ENCODE data around the gene CCDC134. TPM values are rescaled to one million over a fixed set of nuclear protein-coding genes. Genes with fewer than 3 reads are reported as not detected.
"Not testable (repeated sequence)": the region's sequence is repeated elsewhere in the genome, so short reads cannot be mapped to it uniquely, and the experiment has no call there.

CCDC134 gene
- total RNA-seq, 1 experiment from 2014 or later, result 5.5 TPM

DNA sequence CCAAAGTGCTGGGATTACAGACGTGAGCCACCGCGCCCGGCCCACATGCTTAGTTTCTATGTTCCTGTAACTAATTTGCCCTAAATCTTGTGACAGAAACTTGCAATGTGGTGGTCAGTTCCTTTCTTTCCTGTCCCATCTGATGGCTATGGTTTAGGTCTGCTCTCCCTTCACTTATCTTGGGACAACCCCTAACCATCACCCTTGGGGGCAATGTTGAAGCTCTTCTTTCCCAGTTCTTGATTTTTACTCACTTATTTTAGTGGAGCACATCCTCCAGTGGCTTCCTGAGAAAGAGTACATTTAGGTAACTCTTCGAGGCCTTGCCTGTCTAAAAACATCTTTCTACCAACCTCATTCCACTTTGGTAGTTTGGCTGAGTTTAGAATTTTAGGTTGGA, 39.7 kb downstream of the CCDC134 start:
- DNase-seq (ENCODE audit: extremely low read depth, low read depth), result no peak

DNA sequence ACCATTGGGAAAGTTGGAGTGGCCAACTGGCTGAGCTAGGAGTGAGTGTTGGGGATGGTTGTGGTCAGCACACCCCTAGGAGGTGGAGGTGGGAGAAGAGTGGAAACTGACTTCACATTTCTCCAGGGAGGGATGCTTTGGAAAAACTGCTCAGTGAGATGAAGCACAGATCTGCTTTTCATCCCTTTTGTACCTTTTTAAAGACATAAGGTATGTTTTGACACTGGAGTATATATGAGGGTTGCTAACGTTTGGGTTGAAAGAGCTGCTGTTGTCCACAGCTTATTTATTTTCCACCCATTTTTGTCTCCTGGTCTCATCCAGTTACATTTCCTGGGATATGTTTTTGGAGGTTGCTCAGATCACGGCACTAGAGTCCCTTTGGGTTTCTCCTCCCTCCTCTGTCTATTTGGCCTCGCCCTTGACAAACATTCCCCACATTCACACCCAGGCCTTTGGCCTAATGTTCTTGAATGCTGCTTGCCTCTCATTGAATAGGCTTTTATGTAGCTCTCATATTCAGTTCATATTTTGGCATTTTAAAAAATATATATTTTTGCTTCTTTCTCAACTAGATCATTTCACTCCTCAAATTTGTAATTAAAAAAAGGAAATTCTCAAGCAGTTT, 40.7 kb downstream of the CCDC134 start:
- DNase-seq (ENCODE audit: extremely low read depth, low read depth), result peak; percentile 33

DNA sequence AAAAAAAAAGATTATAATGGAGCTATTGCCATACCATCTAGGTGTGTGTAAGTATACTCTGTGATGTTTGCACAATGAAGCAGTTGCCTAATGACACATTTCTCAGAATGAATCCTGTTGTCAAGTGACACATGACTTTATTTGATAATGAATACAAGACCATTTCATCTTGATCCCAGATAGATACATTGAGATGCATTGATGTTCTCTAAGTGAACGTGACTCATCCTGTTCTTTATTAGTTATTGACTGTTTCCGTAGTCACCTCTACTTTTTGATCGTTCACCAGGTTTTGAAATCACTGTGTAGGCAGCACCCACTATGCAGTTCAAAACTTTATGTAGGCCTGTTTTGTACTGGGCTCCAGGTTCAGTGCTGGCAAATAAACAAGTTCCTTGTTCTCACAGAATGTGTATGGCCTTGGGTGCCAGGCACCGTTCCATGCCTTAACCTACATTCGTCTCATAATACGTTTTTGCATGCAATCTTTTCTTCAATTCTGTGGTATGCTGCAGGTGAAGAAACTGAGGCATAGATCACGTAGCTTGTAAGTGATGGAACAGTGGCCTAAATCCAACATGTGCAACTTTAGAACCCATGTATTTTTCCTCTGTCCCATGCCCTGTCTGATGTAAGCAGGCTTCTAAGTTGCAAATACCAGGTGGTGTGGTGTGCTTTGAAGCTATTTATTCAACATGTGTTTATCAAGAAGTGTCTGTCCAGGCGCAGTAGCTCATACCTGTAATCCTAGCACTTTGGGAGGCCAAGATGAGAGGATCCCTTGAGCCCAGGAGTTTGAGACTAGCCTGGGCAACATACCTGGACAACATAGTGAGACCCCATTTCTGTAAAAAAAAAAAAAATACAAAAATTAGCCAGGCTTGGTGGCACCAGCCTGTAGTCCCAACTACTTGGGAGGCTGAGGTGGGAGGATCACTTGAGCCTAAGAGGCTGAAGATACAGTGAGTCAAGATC, 42.8 kb downstream of the CCDC134 start:
- DNase-seq (ENCODE audit: extremely low read depth, low read depth), result no peak

DNA sequence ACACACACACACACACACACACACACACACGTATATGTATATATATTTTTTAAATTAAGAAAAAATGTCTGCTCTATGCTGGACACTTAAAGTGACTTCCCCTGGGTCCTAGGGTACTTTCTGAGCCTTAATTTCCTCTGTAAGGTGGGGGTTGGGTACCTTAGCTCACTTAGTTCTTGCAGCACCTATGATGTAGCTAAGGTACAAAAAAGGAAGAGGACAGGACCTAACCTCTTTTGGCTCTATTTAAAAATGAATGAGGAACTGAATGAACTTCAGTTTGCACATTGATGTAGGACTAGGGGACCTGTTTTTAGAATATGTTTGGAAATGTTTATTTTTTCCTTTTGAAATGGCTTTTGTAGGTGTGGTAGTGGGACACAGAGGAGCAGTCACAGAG, 43.6 kb downstream of the CCDC134 start:
- no peak for DNase-seq (ENCODE audit: extremely low read depth, low read depth)

DNA sequence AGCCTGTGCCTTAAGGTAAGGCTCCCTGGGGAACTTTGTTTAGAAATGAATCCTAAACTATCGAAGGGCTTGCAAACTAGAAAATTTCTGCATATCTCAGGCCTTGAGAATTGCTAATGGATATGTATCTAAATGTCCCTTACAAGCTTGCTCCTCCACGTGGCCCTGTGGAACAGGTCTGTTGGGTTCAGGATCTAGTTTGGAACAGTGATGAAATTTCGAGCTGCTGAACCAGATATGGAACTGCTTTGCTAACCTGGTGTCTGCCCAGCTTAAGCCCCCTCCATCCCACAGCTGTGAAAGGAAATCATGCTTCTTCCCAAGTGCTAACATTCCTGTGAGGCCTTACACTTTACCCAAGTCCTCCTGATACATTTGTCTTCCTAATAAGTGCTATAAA, 44.0 kb downstream of the CCDC134 start:
- DNase-seq (ENCODE audit: extremely low read depth, low read depth), result no peak

DNA sequence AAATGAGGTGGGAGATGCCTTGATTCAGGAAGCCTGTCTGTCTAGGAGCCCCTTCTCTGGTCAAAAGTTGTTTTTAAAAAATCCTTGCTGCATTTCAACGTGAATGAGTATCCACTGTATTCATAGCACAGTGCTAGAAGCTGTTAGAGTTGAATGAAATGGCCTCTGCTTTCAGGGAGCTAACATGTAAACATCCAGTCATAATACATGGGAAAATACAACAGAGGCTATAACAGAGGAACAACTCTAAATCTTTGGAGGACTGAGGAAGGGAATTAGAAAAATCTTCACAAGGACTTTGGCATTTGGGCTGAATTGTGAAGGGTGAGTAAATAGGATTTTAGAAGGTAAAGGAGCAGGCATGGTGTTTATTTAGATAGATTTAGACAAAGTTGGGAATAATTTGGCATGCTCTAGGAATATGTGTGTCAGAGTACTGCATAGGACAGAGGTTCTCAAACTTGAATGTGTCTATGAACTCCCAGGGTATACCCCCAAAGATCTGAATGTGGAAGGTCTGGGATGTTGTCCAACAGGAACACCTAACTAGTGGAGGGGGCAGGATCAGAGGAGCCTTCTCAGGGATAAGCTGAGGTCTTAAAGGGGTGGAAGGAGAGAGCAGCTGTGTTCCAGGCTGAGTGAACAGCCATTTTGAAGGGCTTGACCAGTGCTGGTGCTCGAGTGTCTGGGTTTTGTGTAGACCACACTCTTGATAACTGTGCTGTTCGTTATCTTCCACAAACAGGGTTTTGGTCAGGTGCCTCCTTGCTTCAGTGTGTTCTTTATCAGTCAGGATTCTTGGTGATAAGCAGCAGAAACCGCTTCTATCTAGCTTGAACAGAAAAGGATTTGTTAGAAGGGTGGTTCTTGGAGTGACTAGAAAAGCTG, 45.1 kb downstream of the CCDC134 start:
- DNase-seq (ENCODE audit: extremely low read depth, low read depth), result no peak

DNA sequence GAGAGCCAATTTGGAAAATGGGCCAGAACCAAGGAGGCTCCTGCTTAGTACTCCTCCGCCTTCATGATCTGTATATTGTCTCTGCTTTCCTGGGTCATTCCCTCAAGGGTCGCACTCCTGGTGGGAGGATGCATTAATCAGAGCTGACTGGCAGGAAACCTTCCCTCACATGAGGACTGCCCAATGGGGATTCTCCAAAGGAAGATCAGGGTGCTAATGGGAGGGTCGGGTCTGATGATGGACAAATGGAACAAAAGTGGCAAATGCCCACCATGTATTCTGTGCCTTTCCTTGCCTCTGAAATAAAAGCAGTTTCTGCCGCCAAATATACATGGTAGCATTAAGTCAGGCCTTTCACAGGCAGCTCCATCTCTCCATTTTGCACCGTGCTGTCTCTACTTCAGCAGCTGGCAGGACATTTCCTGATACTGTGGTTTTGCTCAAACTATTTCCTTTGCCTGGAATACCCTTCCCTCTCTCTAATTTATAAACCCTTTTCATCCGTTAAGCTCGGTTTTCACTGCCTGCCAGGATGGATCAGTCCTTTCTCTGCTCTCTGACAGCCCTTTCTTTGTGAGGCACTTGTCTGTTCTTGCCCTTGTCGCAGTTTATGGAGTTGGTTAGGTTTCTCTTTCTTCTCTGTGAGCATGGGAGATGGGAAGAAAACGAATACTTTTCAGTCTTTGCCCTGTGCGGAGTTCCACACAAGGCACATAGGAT, 45.9 kb downstream of the CCDC134 start:
- no peak for DNase-seq (ENCODE audit: extremely low read depth, low read depth)

DNA sequence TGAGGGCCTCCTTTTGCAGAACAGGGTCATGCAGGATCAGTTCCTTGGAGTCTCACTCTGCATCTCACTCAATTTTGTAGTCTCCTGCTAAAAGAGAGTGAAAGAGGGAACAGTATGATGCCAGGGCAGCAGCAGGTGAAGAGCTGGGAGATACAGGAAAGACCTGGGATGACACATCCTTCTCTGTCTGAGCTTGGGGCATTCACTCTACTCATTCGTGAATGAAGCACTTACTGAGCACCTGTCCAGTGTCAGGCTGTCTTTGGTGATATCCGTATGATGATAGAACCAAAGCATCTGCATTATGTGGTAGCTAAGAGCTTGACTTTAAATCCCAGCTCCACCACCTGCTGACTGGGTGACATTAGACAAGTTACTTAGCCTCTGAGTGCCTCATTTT, 46.8 kb downstream of the CCDC134 start:
- no peak for DNase-seq (ENCODE audit: extremely low read depth, low read depth)

DNA sequence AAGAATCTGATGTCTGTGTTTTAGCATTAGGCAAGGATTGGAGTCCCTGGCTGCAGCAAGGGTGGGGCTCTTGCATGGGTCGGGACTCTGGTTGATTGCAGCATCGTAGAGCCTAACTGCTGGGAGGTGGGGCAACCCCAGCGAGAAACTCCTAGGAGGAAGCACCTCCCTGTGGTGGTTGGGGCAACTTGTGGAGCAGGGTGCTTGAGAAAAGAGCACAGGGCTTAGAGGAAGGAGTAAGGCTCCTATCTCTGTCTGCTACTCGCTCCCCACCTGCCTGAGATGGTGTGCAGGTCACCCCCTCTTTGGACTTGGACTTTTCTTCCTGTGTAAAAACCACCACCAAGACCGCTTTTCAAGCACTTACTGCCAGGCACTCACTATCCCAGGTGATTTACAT, 48.0 kb downstream of the CCDC134 start:
- no peak for DNase-seq (ENCODE audit: extremely low read depth, low read depth)

DNA sequence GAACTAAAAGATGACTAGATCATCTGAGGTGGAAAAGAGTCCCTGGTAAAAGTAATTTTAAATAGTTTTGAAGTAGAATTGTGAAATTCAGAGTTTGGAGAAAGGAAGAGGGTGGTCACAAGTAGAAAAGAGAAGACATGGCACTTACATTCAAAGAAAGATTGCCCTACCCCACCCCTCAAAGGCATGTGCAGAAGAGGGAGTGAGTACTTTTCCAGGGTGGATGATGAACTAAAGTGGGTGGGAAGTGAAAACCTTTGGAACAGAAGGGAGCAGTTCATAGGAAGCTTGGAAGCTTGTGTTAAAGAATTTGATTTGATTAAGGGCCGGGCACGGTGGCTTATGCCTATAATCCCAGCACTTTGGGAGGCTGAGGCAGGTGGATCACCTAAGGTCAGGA, 56.0 kb downstream of the CCDC134 start:
- no peak for DNase-seq (ENCODE audit: extremely low read depth, low read depth)

DNA sequence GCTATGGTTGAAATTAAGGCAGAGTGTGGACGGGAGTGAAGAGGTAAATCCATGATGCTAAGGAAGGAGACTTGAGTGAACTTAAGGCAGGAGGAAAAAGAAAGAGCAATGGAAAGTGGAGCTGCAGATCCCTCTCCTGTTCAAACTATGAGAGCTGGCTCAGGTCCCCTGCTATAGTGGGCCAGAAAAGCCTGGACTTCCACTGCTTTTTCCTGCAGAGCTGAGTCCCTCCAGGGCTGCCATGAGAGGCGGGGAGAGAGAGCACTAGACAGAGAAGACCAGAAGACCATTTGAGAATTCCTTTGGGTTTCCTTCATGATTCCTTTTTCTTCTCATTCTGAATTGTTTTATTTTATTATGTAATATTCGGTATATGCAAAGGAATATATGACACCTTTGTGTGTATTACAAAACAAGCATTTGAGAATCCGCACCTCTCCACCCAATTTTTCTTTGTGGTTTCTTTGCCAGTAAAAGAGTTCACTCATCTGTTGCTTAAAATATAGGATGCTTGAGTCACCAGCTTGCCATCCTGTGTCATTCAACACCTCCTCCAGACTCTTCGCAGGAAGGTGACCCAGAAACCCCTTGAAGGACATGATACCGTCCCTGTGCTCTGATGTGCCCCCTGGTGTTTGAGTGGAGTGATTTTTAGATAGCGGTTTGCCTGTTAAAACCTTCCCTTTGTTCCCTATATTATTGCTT, 56.8 kb downstream of the CCDC134 start:
- DNase-seq (ENCODE audit: extremely low read depth, low read depth), result peak; percentile 54

DNA sequence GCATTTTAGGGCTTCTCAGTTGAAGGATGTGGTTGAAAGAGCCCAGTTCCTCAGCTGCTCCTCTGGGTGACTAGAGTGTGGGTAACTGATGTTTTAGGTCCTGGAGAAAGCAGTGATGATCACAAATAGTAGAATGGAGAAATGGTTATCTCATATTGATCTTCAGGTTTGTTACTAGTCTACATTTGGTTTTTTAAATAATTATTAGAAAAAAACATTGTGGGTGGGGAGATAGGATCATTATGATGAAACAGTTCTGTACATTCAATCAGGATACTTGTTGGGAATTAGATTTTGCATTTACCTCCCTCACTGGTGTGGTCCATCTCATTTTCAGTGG, 57.4 kb downstream of the CCDC134 start:
- DNase-seq (ENCODE audit: extremely low read depth, low read depth), result no peak

DNA sequence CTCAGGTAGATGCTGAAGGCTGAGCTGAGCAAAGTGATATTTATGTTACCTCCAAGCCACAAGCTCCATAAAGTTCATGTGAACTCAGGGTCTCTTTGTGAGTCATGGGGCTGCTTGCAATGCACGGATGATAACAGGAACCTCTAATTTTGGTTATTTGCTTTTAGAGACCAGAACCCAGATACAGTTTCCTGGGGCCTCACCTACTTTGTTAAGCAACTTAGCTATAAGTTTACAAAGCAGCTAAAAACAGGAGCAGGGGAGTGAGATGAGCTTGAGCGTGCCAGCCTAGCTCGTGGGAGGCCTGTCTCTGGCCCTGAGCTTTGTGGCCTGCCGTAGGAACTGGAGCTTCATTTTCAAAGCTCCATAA, 61.7 kb downstream of the CCDC134 start:
- no peak for DNase-seq (ENCODE audit: extremely low read depth, low read depth)

DNA sequence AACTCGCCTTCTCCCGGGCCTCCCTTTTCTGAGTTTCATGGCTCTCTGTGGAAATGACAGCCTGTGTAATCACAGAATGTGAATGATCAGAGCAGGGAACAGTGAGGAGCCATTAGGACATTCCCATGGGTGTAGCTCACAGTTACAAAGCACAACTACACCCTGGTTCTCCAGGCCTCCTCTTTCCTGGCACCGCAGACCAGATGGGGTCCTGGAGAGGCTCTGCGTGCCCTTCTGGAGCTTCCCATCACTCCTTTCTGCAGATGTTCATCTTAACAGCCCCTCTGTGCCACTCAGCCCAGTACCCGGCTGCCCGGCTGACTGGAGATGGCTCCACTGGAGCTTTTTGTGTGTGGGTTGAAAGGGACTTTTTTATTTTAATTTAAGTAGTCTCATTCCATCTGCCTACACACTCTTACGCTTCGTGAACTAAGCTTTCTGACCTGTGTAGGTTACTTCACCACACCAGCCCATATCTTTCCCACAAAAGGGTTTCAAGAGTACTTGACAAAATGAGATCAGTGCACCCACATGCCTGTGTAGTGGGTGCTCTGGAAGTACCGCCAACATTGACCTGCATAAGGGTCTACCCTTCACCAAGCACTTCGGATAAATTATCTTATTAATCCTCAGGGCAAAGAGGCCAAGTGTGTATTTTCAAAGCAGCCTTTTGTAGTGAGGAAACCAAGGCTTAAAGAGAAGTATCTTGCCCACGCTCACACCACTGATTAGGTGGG, 62.2 kb downstream of the CCDC134 start:
- DNase-seq (ENCODE audit: extremely low read depth, low read depth), result no peak

DNA sequence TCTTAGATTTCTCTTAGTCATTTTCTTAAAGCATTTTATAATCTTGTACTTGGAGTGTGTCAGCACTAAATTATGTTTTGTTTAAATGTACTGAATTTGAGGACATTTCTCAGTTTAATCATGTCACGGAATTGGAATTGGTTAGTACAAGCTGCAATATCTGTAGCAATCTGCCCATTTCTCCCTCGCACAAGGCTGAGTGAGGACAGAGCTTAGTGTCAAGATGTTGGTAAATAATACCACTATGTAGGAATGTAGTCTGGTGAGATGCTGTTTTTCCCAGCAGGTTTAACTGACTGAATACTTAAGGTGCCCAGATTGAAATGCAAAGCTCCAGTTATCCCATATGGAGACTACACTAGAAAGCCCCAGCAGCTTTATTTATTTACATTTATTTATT, 63.0 kb downstream of the CCDC134 start:
- no peak for DNase-seq (ENCODE audit: extremely low read depth, low read depth)

DNA sequence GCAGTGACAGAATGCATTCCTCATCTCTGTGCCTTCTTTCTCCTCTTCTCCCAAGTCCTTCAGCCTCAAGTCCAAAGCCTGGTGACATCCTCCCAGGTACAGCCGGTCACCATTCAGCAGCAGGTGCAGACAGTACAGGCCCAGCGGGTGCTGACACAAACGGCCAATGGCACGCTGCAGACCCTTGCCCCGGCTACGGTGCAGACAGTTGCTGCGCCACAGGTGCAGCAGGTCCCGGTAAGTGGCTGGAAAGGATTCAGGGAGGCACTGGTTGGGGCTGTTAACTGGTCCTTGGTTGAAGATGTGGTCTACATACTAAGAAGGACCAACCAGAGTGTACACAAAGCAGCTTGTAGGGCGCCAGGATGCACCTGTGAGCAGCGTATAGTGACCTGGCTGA, 68.1 kb downstream of the CCDC134 start:
- no peak for DNase-seq (ENCODE audit: extremely low read depth, low read depth)

DNA sequence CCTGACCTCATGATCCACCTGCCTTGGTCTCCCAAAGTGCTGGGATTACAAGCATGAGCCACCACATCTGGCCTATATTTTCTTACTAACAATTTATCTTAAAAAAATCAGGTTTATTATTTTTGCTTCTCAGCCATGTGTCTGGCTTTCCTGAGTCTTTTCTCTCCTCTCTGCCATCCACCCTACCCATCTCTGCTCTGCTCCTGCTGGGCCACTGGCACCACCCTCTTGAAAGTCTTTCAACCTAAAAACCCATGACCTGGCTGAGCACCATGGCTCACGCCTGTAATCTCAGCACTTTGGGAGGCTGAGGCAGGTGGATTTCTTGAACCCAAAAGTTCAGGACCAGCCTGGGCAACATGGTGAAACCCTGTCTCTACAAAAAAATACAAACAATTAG, 69.6 kb downstream of the CCDC134 start:
- not testable (repeated sequence) for DNase-seq (ENCODE audit: extremely low read depth, low read depth)

DNA sequence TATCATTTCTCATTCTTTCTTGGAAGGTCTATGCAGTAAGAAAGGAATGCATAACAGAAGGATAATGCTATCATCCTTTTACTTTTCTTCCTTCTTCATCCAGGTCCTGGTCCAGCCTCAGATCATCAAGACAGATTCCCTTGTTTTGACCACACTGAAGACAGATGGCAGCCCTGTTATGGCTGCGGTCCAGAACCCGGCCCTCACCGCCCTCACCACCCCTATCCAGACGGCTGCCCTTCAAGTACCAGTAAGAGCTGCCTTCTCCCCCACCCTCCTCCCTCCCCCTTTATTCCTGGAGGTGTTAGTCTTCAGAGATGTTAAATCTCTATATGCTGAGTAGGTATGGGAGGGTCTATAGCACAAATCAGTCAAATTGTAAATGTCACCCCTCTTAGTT, 70.3 kb downstream of the CCDC134 start:
- no peak for DNase-seq (ENCODE audit: extremely low read depth, low read depth)

DNA sequence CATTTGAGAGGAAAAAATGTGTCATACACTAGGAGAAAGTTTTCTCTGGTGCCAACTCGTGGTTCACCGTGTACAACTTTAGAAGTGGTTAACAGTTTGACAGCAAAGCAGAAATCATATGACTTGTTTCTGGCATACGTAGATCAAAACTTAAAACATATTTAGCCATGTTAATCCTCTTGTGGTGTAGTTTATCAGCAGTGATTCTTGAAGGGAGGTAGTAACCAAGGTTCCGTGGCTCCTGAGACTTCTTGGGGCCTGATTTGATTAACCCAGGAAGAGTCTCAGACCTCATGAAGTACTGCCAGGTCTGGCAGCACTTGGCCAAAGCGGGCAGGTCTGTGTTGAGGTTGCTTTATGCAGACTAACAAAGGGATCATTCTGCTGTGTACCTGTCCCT, 72.9 kb downstream of the CCDC134 start:
- DNase-seq (ENCODE audit: extremely low read depth, low read depth), result no peak
